GM12864 (cell line): ENCODE results near the gene KIZ.

Experiments used
- DNase-seq: peaks from one replicate; pipeline ENCODE4 v3.0.0-alpha.2; 2011; ENCODE audit warnings: low read depth
- H3K4me3 ChIP-seq: 2 replicates; pipeline ENCODE4 v1.5.1; 2011; ENCODE audit warnings: mild to moderate bottlenecking, low read depth, low read length, control low read depth
- TF ChIP-seq, protein P1 (sequence below): IDR thresholded peaks from 2 replicates; pipeline ENCODE4 v1.5.1; 2011; ENCODE audit warnings: low read depth, mild to moderate bottlenecking, moderate library complexity, low read length, control low read depth, inconsistent platforms; ENCODE audit errors: missing control alignments

KIZ gene

DNA sequence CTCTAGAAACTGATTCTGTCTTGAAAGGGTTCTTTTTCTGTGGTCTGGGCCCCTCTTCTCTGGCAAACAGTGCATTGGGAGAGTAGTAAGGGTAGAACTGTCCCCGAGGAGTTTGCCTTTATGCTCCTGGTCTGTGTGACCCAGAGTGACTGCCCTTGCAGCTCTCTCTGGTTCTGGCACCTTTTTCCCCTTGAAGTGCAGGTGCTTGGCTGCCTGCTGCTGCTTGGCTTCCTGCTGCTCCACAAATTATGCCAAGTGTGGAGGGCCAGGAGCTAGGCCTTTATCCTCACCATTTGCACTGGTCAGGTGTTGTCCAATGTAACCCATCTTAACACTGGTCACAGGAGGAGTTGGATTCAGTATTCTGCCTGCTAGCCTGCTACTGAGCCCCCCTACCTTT is 11.2 kb downstream of the KIZ start:
- DNase-seq, result no peak
- no peak overlapping the region for H3K4me3 ChIP-seq
- TF ChIP-seq, protein P1, sequence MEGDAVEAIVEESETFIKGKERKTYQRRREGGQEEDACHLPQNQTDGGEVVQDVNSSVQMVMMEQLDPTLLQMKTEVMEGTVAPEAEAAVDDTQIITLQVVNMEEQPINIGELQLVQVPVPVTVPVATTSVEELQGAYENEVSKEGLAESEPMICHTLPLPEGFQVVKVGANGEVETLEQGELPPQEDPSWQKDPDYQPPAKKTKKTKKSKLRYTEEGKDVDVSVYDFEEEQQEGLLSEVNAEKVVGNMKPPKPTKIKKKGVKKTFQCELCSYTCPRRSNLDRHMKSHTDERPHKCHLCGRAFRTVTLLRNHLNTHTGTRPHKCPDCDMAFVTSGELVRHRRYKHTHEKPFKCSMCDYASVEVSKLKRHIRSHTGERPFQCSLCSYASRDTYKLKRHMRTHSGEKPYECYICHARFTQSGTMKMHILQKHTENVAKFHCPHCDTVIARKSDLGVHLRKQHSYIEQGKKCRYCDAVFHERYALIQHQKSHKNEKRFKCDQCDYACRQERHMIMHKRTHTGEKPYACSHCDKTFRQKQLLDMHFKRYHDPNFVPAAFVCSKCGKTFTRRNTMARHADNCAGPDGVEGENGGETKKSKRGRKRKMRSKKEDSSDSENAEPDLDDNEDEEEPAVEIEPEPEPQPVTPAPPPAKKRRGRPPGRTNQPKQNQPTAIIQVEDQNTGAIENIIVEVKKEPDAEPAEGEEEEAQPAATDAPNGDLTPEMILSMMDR, result no peak

DNA sequence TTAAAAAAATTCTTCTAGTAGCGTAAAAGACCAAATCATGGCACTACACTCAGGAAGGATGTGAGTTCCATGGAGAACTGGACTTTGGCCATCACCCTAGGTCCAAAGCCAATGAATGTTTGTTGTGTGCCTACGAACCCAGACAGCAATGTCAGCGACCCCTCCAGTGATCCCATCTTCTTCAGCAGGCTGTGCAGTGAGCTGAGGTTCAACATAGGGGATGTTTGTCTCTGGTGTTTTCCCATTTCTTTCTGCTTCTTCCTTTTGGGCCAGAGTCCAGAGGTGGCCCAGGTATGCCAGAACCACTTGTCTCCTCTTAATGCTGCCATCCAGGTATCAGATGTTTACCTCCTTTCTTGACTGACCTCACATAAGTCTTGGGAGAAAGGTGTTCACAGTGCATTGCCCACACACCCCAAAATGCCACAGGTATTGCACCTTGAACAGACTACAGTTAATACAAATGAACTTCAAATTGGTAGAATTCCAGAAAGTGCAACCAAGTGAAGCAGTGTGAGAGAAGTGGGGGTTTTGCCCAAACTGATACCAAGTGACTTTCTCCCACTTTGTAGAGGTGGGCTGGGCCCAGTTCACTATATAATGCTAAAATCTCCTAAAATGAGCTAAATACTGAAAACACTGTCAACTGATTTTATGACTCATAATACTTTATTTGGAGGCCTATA is 14.1 kb downstream of the KIZ start:
- H3K4me3 ChIP-seq, result no peak overlapping the region
- TF ChIP-seq, protein P1, result no peak
- DNase-seq, result no peak

DNA sequence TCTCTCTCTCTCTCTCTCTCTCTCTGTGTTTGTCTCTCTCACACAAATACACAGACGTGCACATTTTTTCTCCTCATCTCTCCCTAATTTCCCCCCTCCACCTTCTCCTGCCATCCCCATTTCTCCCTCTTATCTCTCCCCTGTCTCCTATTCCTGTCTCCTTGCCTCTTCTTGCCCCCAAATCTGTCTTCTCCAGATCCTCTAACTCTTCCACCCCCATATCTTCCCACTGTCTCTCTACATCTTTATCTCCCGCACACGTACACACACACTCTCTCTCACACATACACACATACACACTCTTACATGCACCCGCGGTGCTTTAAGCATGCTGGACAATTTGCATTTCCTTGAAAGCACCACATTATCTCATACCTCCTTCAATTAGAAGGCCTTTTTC is 15.9 kb downstream of the KIZ start:
- DNase-seq, result no peak
- TF ChIP-seq, protein P1, result no peak
- H3K4me3 ChIP-seq, result no peak overlapping the region

DNA sequence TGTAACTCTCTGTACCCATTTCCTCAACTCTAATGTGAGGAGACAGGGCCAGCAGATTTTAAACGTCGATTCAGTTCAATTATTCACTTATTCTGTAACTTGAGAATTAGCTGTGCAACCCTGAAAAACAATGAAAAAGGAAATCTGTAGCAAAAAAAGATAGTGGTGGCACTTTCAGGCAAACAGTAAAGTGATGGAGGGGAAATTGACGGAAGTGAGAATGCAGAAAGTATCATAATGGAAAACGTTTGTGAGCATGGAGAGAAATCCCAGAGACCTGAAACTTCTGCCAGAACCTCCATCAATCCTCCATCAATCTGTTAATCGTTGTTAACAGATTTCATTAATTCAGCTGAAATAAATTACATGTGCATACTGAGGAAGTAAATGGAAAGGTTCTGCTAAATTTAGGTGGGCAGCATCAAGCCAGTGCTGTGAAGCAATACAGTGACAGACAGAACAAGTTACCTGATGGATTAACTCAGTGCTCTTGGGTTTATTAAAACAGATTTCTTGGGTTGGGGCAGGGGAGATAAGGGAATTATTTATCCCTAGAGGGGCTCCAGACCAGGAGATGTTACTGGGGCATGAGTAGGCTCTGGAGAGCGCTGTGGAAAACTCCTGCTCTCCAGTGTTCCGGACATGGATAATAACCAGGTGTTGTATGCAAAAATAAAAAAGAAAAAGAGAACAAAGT is 17.5 kb downstream of the KIZ start:
- TF ChIP-seq, protein P1, result no peak
- H3K4me3 ChIP-seq, result no peak overlapping the region
- no peak for DNase-seq

DNA sequence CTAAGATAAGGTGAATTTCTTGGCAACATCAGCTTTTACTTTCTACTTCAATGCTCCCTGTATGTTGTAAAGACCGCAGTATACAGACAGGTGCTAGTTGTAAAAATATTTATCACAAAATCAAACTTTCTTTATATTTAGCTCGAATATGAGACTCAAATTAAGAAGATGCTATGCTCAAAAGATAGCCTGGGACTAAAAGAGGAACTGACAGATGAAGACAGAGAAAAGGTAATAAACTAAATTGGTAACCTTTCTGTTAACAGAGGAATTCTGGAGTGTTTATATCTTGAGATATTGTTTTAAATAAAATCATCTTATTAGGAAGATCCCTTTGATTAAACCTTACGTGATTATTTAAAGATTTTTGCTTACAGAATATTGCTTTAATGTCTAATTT is 19.5 kb downstream of the KIZ start:
- no peak for DNase-seq
- no peak overlapping the region for H3K4me3 ChIP-seq
- TF ChIP-seq, protein P1, result no peak

DNA sequence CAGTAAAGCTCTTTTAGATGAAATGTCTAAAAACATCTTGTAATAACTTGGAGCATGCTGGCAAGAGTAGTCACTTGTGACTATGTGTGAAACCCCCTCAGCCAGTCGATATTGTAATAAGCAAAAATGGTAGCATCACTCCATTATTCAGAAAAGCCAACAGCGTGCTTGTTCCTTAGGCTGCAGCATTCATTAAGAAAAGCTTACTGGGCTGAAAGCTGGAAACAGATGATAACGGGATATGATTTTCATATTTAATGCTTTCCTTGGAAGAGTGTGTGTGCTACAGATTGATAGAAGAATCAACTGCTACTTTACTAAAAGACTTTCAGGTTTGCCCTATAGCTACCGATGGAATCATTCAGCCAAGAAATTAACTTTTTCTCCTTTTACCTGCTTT is 20.3 kb downstream of the KIZ start:
- TF ChIP-seq, protein P1, result no peak
- H3K4me3 ChIP-seq, result no peak overlapping the region
- DNase-seq, result no peak

DNA sequence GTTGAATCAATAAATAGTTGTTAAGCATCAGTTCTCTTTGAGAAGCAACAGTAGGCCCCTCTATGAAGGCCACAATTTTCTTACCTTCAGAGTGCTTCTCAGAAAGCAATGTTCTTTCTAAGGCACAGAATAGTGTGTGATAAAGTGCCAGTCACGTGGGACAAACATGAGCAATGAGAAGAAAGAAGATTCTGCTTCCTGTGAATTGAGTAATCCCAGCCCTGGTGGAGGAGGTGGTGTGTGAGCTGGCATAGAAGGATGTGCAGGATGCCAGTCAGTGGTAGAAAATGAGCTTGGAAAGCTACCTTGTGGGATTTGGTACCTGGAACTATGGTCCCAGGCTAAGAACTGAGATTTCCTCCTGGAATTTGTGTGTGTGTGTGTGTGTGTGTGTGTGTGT is 21.7 kb downstream of the KIZ start:
- DNase-seq, result no peak
- no peak overlapping the region for H3K4me3 ChIP-seq
- TF ChIP-seq, protein P1, result no peak
